Caco-2 (cell line): ENCODE results near the gene C1orf174. TPM values are rescaled to one million over a fixed set of nuclear protein-coding genes. Genes with fewer than 3 reads are reported as not detected.

Experiments
- BruUV-seq: library from RNA; stranded (reverse); fragments of 400-500 nt; replicated peaks from 2 replicates; lab custom pipeline; 2021; lab: Mats Ljungman, UMichigan
- CTCF ChIA-PET: fragments of 300-600 bp; sonication (Branson Sonifier 250); formaldehyde crosslinking; loops from one replicate; lab custom pipeline; 2022; ENCODE audit warnings: antibody characterized with exemption; lab: Charles Lee
- POLR2A ChIA-PET: fragments of 300-600 bp; sonication (Branson Sonifier 250); formaldehyde crosslinking; loops from one replicate; lab custom pipeline; 2022; ENCODE audit warnings: antibody characterized with exemption; lab: Charles Lee
- DNase-seq, 2 experiments: peaks; one replicate each; pipeline versions ENCODE4 v3.0.0 to v3.0.0-alpha.2; 2020 to 2022
- H3K27me3 ChIP-seq: replicated peaks from 2 replicates; pipeline ENCODE4 v1.6.0; 2011; ENCODE audit warnings: low read length; ENCODE audit not compliant: control insufficient read depth, insufficient read depth
- H3K36me3 ChIP-seq: 2 replicates; pipeline ENCODE4 v1.5.1; 2011; ENCODE audit warnings: low read length; ENCODE audit not compliant: control insufficient read depth, insufficient read depth
- H3K4me1 ChIP-seq: fragments of 250-450 bp; sonication (Bioruptor Pico); 2 replicates; pipeline ENCODE4 v1.5.1; 2020; ENCODE audit warnings: mild to moderate bottlenecking
- H3K4me3 ChIP-seq: 2 replicates; pipeline ENCODE4 v1.5.1; 2011; ENCODE audit warnings: low read depth, mild to moderate bottlenecking, control low read depth, low read length
- H3K9me3 ChIP-seq: fragments of 250-450 bp; sonication (Bioruptor Pico); 2 replicates; pipeline ENCODE4 v1.5.1; 2020; ENCODE audit warnings: mild to moderate bottlenecking, moderate library complexity
- H3K27ac Mint-ChIP-seq: one replicate; pipeline ENCODE4 v1.8.0; 2022; ENCODE audit warnings: mixed read lengths; ENCODE audit not compliant: unreplicated experiment
- H3K27me3 Mint-ChIP-seq: one replicate; pipeline ENCODE4 v1.8.0; 2022; ENCODE audit warnings: mixed read lengths; ENCODE audit not compliant: insufficient read depth, unreplicated experiment
- H3K36me3 Mint-ChIP-seq: one replicate; pipeline ENCODE4 v1.8.0; 2022; ENCODE audit warnings: mild to moderate bottlenecking, mixed read lengths; ENCODE audit not compliant: insufficient read depth, unreplicated experiment
- H3K4me1 Mint-ChIP-seq: one replicate; pipeline ENCODE4 v1.8.0; 2022; ENCODE audit warnings: low read depth, mixed read lengths; ENCODE audit not compliant: unreplicated experiment
- H3K4me3 Mint-ChIP-seq: one replicate; pipeline ENCODE4 v1.8.0; 2022; ENCODE audit warnings: mild to moderate bottlenecking, moderate library complexity, mixed read lengths; ENCODE audit not compliant: unreplicated experiment
- H3K9me3 Mint-ChIP-seq: one replicate; pipeline ENCODE4 v1.8.0; 2022; ENCODE audit warnings: mixed read lengths; ENCODE audit not compliant: unreplicated experiment
- CTCF ChIP-seq, 2 experiments: fragments of 200-600 bp in 1 of 2; IDR thresholded peaks; 1 replicate in 1 of 2; 2 replicates in 1 of 2; pipeline versions ENCODE4 v1.5.1 to v1.8.0; 2011 to 2022; ENCODE audit warnings: antibody characterized with exemption in 1 of 2, control low read depth in 1 of 2, inconsistent platforms in 1 of 2, low read depth in 1 of 2, low read length in 1 of 2, mild to moderate bottlenecking in 1 of 2, moderate library complexity in 1 of 2; ENCODE audit not compliant: insufficient read depth in 1 of 2, severe bottlenecking in 1 of 2, unreplicated experiment in 1 of 2
- intact Hi-C: fragments of 100-400 bp; cut with micrococcal nuclease; formaldehyde crosslinking; loops from one replicate; pipeline ENCODE4 v1.10.0; 2022; ENCODE audit not compliant: unreplicated experiment
- total RNA-seq: library from RNA; stranded (reverse); gene quantifications from 2 replicates; pipeline ENCODE4 v1.2.3, GENCODE V29; 2022

C1orf174 gene
- total RNA-seq, 1 experiment from 2014 or later: 19.2 TPM

- H3K27me3 ChIP-seq: no peaks in the 10 kb centered on the region
- CTCF ChIA-PET: no interaction called here
Observed at GRCh38 chr1:3940754-3941345, 40.8 kb upstream of the C1orf174 start.

DNA sequence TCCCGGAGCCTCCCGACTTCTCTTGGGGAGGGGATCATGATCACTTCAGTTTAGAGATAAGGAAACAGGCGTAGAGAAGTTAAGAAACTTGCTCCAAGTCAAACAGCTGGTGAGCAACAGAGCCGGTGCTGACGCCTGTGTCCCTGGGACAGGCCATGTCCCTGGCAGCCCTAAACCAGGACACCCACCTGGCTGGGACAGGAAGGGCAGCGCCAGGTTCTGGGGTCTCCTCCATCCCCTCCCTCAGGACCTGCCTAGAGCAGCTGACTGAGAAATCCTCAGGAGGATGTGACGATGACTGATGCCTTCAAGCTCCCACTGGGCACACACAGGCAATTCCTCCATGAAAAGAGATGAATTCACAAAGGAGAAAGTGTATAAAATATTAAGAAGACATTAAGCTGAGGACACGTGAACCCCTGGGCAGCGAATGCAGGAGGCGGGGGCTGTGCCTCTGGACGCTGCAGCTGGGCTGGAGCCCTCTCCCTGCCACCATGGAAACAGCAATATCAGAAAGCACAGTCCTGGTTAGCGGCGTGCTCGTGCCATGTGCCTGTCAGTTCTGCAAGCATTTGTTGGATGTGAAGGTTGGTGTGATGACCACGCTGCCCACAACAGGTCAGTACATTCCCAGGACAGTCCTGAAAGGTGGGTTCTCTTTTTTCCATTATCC is 40.1 kb upstream of the C1orf174 start:
- H3K36me3 Mint-ChIP-seq: no peaks in the 10 kb centered on the region
- no peaks in the 10 kb centered on the region for H3K36me3 ChIP-seq
- no peak overlapping the region for H3K4me3 Mint-ChIP-seq
- POLR2A ChIA-PET: no interaction called here
- no peaks in the 10 kb centered on the region for H3K27me3 ChIP-seq
- H3K4me3 ChIP-seq: no peak overlapping the region
- H3K27me3 Mint-ChIP-seq: peaks cover 18% of the 10 kb centered on the region
- no TSS peak for BruUV-seq
- H3K9me3 ChIP-seq: no peaks in the 10 kb centered on the region
- no peaks in the 10 kb centered on the region for H3K4me1 ChIP-seq
- no peak for DNase-seq
- intact Hi-C loops: no loop called here
- CTCF ChIA-PET: no interaction called here
- no peaks in the 10 kb centered on the region for H3K4me1 Mint-ChIP-seq
- H3K9me3 Mint-ChIP-seq: no peaks in the 10 kb centered on the region
- no peak for TF ChIP-seq CTCF (IDR thresholded peaks at IDR 0.05; ENCODE audit: insufficient read depth in 1 of 2, low read depth in 1 of 2, low read length in 1 of 2, severe bottlenecking in 1 of 2, unreplicated experiment in 1 of 2)
- H3K27ac Mint-ChIP-seq: no peak overlapping the region

More at GRCh38 chr1:3940754-3941345, 40.8 kb upstream of the C1orf174 start:
- no peak for DNase-seq
- Mint-ChIP-seq H3K27ac (no peak overlapping the region), H3K9me3 (no peaks in the 10 kb centered on the region), H3K4me3 (no peak overlapping the region), H3K36me3 (no peaks in the 10 kb centered on the region), H3K27me3 (peaks cover 18% of the 10 kb centered on the region), H3K4me1 (no peaks in the 10 kb centered on the region)
- no peak for TF ChIP-seq CTCF (IDR thresholded peaks at IDR 0.05; ENCODE audit: insufficient read depth in 1 of 2, low read depth in 1 of 2, low read length in 1 of 2, severe bottlenecking in 1 of 2, unreplicated experiment in 1 of 2)
- BruUV-seq: no TSS peak
- intact Hi-C loops: no loop called here
- POLR2A ChIA-PET: no interaction called here
- Histone ChIP-seq H3K4me1 (no peaks in the 10 kb centered on the region), H3K9me3 (no peaks in the 10 kb centered on the region), H3K4me3 (no peak overlapping the region), H3K36me3 (no peaks in the 10 kb centered on the region)

DNA sequence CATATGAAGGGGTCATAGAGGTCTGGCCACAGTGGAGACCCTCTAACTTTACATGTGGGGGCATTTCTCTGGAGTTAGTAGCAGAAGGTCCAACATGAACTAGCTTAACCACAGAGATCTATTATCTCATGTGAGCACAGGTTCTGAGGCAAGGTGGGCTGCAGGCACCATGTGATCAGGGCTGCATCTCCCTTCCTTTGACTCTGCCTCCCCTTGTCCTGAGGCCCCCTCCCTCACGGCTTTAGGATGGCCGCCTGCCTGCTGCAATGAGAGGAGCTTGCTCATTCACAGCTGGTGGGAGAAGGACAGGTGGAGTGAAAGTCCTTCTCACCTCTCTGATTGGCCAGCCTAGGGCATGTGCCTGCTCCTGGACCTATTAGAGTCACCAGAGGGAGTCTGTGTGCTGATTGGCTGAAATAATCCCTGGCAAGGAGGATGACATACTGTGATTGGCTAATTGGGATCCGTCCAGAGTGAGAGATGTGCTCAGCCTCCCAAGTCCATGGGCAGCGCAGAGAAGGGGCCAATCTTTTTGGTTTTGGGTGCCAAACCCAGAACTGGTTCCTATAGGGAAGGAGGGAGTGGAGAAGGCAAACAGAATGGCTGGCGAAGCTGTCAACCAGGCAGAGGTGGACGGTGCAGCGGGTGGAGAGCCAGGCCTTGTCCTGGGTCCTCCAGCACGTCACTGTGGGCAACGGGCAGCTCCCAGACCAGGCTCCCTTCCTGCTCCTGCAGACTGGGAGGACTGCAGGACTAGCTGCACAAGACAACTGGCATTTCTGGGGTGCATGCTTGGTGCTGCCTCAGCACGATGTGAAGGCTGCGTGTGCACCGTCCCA is 39.4 kb upstream of the C1orf174 start:
- no peak overlapping the region for H3K4me3 Mint-ChIP-seq
- BruUV-seq: no TSS peak
- DNase-seq: no peak
- ChIA-PET CTCF (no interaction called here), POLR2A (no interaction called here)
- no peaks in the 10 kb centered on the region for H3K4me1 ChIP-seq
- H3K27me3 Mint-ChIP-seq: peaks cover 20% of the 10 kb centered on the region
- TF ChIP-seq CTCF (IDR thresholded peaks at IDR 0.05; ENCODE audit: insufficient read depth in 1 of 2, low read depth in 1 of 2, low read length in 1 of 2, severe bottlenecking in 1 of 2, unreplicated experiment in 1 of 2): no peak
- intact Hi-C loops: no loop called here
- no peaks in the 10 kb centered on the region for H3K36me3 ChIP-seq
- H3K4me1 Mint-ChIP-seq: no peaks in the 10 kb centered on the region
- H3K9me3 Mint-ChIP-seq: no peaks in the 10 kb centered on the region
- H3K36me3 Mint-ChIP-seq: no peaks in the 10 kb centered on the region
- H3K27ac Mint-ChIP-seq: no peak overlapping the region
- H3K9me3 ChIP-seq: no peaks in the 10 kb centered on the region
- no peak overlapping the region for H3K4me3 ChIP-seq
- H3K27me3 ChIP-seq: no peaks in the 10 kb centered on the region
